CD4-positive, alpha-beta T cell (primary cell): Measurements from ENCODE around the gene SNX20. TPM values are rescaled to one million over a fixed set of nuclear protein-coding genes. Genes with fewer than 3 reads are reported as not detected.

Experiments
- ATAC-seq: fragments of 200-7000 bp; cut with Tn5 transposase; one replicate; pipeline ENCODE4 v1.10.0; 2022; ENCODE audit warnings: mild to moderate bottlenecking; ENCODE audit not compliant: poor library complexity
- CTCF ChIA-PET: fragments of 350-600 bp; sonication (Branson Sonifier 250); formaldehyde crosslinking; loops from one replicate; lab custom pipeline; 2021; ENCODE audit warnings: antibody characterized with exemption, inconsistent platforms; lab: Charles Lee
- POLR2A ChIA-PET: fragments of 350-600 bp; sonication (Branson Sonifier 250); formaldehyde crosslinking; loops from one replicate; lab custom pipeline; 2021; ENCODE audit warnings: antibody characterized with exemption, inconsistent platforms; lab: Charles Lee
- DNase-seq, 14 experiments: peaks; one replicate each; pipeline ENCODE4 v3.0.0-alpha.2; 2013 to 2020; ENCODE audit warnings: mixed read lengths in 2 of 14
- H3K27ac ChIP-seq, 2 donors: one replicate each; pipeline versions ENCODE4 v1.5.1 to v1.7.0; 2013; ENCODE audit warnings: low read length in 2 of 2, low read depth in 1 of 2, mild to moderate bottlenecking in 1 of 2
- H3K27me3 ChIP-seq, 2 experiments: 1 replicate in 1 of 2; 2 replicates in 1 of 2; pipeline versions ENCODE4 v1.6.1 to v1.7.0; 2013; ENCODE audit warnings: low read length in 2 of 2, control low read depth in 1 of 2, mild to moderate bottlenecking in 1 of 2, moderate library complexity in 1 of 2; ENCODE audit not compliant: insufficient read depth in 2 of 2, control insufficient read depth in 1 of 2
- H3K36me3 ChIP-seq: one replicate; pipeline ENCODE4 v1.6.1; 2013; ENCODE audit warnings: low read length, control low read depth; ENCODE audit not compliant: insufficient read depth
- H3K4me1 ChIP-seq: one replicate; pipeline ENCODE4 v1.6.1; 2013; ENCODE audit warnings: low read length, control low read depth; ENCODE audit not compliant: insufficient read depth
- H3K4me3 ChIP-seq: one replicate; pipeline ENCODE4 v1.5.1; 2013; ENCODE audit warnings: mild to moderate bottlenecking, low read length, moderate library complexity
- H3K9me3 ChIP-seq, 2 experiments: 1 replicate in 1 of 2; 2 replicates in 1 of 2; pipeline versions ENCODE4 v1.6.1 to v1.7.0; 2013; ENCODE audit warnings: low read length in 2 of 2, mild to moderate bottlenecking in 2 of 2, control low read depth in 1 of 2, moderate library complexity in 1 of 2; ENCODE audit not compliant: control insufficient read depth in 1 of 2, insufficient read depth in 1 of 2
- H3K27ac Mint-ChIP-seq: one replicate; pipeline ENCODE4 v1.8.0; 2020; ENCODE audit warnings: mixed read lengths
- H3K27me3 Mint-ChIP-seq: one replicate; pipeline ENCODE4 v1.8.0; 2021; ENCODE audit warnings: mixed read lengths
- H3K36me3 Mint-ChIP-seq: one replicate; pipeline ENCODE4 v1.8.0; 2021; ENCODE audit warnings: low read depth, mixed read lengths
- H3K4me1 Mint-ChIP-seq: one replicate; pipeline ENCODE4 v1.8.0; 2021; ENCODE audit warnings: low read depth, mixed read lengths
- H3K4me3 Mint-ChIP-seq: one replicate; pipeline ENCODE4 v1.8.0; 2020; ENCODE audit warnings: mild to moderate bottlenecking, mixed read lengths
- H3K9me3 Mint-ChIP-seq: one replicate; pipeline ENCODE4 v1.8.0; 2020; ENCODE audit warnings: mixed read lengths
- intact Hi-C, 2 experiments: fragments of 100-400 bp; cut with DNase I in 1 of 2; cut with micrococcal nuclease in 1 of 2; formaldehyde crosslinking; loops; one replicate each; pipeline versions ENCODE4 v1.15.1 to v1.9.0; 2023 to 2025; cut with DNase I, micrococcal nuclease
- total RNA-seq, 174 experiments: library from RNA in 2 of 174; stranded (reverse) in 2 of 174; gene quantifications; one replicate each; pipeline ENCODE4 v1.2.3 and lab custom pipeline; 2021 to 2026
- TF ChIP-seq, protein P1 (sequence below): fragments of 200-600 bp; IDR thresholded peaks from one replicate; pipeline ENCODE4 v1.8.0; 2022; ENCODE audit warnings: antibody characterized with exemption, mild to moderate bottlenecking

The SNX20 gene
- total RNA-seq, 2 experiments from 2014 or later, result 26.6 TPM

DNA sequence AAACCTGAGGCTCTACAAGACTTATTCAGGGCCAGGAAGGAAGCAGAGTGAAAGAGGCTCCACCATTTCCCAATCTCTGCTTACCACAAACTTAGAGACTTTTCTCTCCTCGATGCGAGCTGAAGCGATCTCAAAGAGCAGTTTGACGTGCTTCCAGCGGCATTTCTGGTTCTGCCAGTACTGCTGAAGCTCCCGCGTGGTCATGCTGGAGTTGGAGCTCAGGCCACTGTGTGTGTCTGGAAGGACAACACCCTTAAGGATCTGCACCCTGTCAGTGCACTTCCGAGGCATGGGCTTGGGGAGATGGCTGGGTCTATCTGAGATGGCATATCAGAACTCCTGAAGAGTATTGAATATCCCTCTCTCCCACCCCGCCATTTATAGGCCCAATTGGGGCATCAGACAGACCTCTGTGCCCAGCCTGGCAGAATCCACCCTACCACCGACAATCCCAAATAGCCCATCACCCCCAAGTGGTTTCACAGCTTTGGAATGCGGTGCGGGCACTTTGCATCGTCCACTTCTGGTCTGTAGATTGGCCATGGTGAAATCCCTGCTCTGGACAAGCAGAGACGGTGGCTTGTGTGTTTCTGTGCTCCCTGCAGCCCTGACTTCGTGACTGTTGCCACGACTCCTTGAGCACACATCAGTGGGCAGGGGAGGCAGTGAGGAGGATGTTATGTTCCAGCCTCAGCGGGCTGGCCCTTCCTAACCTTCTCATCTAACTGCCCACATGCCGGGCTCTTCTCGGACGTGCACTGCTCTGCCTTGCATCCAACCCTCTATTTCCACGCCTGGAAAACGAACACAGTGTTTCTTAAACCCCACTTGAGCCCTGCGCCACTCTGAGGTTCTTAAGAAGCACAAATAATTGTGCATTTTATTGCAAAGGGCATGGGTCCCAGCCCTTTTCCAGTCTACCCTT, 5.2 kb downstream of the SNX20 start:
- peak overlapping the region; percentile 84 for H3K27ac Mint-ChIP-seq
- DNase-seq (no peak), ATAC-seq (no peak)
- ChIA-PET CTCF (interaction anchor here (1.3 to 6.0 kb wide), 3 partner anchors 9 to 130 kb away, joined by 4 to 53 read pairs (median 9); no protein-coding TSS in a partner anchor), POLR2A (interaction anchor here (0.6 to 13.0 kb wide), 3 partner anchors 7 to 523 kb away, joined by 3 to 174 read pairs (median 5); partner anchors contain the start of genes CYLD and TENT4B)
- peaks cover 57% of the 10 kb centered on the region for H3K4me1 Mint-ChIP-seq
- peaks cover 96% of the 10 kb centered on the region for H3K36me3 Mint-ChIP-seq
- intact Hi-C loops, result no loop called here
- H3K9me3 Mint-ChIP-seq, result peaks cover 6% of the 10 kb centered on the region
- Histone ChIP-seq H3K27me3 (no peaks in the 10 kb centered on the region), H3K4me1 (peaks cover 52% of the 10 kb centered on the region), H3K27ac (peak overlapping the region in 1 of 2 donors; percentile 23), H3K4me3 (no peak overlapping the region), H3K36me3 (peaks cover 83% of the 10 kb centered on the region), H3K9me3 (peaks cover 19 to 29% of the 10 kb centered on the region in 2 experiments)
- H3K4me3 Mint-ChIP-seq, result no peak overlapping the region
- TF ChIP-seq, protein P1, sequence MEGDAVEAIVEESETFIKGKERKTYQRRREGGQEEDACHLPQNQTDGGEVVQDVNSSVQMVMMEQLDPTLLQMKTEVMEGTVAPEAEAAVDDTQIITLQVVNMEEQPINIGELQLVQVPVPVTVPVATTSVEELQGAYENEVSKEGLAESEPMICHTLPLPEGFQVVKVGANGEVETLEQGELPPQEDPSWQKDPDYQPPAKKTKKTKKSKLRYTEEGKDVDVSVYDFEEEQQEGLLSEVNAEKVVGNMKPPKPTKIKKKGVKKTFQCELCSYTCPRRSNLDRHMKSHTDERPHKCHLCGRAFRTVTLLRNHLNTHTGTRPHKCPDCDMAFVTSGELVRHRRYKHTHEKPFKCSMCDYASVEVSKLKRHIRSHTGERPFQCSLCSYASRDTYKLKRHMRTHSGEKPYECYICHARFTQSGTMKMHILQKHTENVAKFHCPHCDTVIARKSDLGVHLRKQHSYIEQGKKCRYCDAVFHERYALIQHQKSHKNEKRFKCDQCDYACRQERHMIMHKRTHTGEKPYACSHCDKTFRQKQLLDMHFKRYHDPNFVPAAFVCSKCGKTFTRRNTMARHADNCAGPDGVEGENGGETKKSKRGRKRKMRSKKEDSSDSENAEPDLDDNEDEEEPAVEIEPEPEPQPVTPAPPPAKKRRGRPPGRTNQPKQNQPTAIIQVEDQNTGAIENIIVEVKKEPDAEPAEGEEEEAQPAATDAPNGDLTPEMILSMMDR, result no peak
- no peaks in the 10 kb centered on the region for H3K27me3 Mint-ChIP-seq

DNA sequence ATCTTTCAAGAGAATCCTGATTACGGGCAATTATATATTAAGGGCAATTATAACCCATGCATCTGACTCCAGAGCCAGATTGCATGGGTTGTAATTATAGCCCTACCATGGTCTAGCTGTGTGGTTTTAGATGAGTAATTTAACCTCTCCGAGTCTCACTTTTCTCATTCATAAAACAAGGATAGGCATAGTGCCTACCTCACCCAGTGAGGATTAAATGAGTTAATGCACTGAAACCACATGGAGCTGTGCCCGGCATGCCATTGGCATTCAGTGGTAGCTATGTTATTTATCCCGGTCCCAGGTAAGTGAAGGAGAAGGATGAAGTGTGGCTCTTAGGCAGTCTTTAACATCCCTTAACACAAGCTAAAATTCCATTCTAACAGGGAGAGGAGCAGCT, 6.3 kb downstream of the SNX20 start:
- TF ChIP-seq, protein P1, result no peak
- peaks cover 50% of the 10 kb centered on the region for H3K4me1 Mint-ChIP-seq
- DNase-seq (no peak), ATAC-seq (no peak)
- H3K27me3 Mint-ChIP-seq, result no peaks in the 10 kb centered on the region
- no peak overlapping the region for H3K27ac ChIP-seq
- peaks cover 6% of the 10 kb centered on the region for H3K9me3 Mint-ChIP-seq
- intact Hi-C loops, result no loop called here
- H3K4me1 ChIP-seq, result peaks cover 45% of the 10 kb centered on the region
- CTCF ChIA-PET, result interaction anchor here (1.3 to 6.0 kb wide), 3 partner anchors 8 to 131 kb away, joined by 4 to 53 read pairs (median 9); no protein-coding TSS in a partner anchor
- no peak overlapping the region for H3K4me3 Mint-ChIP-seq
- POLR2A ChIA-PET, result interaction anchor here (1.6 to 13.0 kb wide), 3 partner anchors 6 to 67 kb away, joined by 5 to 174 read pairs (median 174); partner anchors contain the start of genes CYLD and SNX20
- H3K9me3 ChIP-seq, result peaks cover 19 to 29% of the 10 kb centered on the region in 2 experiments
- H3K36me3 Mint-ChIP-seq, result peaks cover 99% of the 10 kb centered on the region
- H3K27me3 ChIP-seq, result no peaks in the 10 kb centered on the region
- no peak overlapping the region for H3K4me3 ChIP-seq
- H3K27ac Mint-ChIP-seq, result peak overlapping the region; percentile 84
- peaks cover 88% of the 10 kb centered on the region for H3K36me3 ChIP-seq

DNA sequence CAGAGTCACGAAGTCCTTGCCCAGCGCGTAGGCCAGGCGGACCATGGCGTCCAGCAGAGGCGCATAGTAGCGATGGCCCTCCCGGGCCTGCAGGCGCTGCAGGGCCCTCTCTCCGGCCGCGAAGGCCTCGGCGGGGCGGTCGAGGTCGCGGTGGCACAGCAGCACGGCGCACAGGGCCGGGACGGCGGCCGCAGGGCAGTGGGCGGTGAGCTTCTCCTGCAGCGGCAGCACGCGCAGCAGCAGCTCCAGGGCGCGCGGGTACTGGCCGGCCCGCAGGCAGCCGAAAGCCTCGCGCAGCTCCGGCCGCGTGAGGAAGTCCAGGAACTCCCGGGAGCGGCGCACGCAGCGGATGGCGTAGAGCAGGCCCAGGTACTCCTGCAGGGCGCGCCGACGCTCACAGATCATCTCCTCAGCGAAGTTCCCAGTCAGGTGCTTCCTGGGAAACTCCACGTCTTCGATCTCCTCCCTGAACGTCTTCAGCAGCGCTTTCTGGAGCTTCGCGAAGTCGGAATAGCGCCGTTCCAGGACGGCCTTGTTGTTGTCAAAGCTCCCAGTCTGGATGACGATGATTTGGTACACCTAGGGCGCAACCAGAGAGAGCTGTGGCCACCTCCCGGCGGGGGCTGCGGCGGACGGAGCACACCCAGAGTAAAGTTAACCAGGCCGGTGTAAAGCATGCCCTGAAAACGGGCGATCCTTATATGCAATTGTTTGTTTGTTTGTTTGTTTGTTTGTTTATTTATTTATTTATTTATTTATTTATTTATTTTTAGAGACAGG, 7.4 kb downstream of the SNX20 start:
- Histone ChIP-seq H3K27ac (no peak overlapping the region), H3K36me3 (peaks cover 90% of the 10 kb centered on the region), H3K27me3 (no peaks in the 10 kb centered on the region), H3K9me3 (peaks cover 19 to 29% of the 10 kb centered on the region in 2 experiments), H3K4me1 (peaks cover 34% of the 10 kb centered on the region), H3K4me3 (no peak overlapping the region)
- Mint-ChIP-seq H3K27me3 (no peaks in the 10 kb centered on the region), H3K27ac (no peak overlapping the region), H3K4me1 (peaks cover 43% of the 10 kb centered on the region), H3K9me3 (peaks cover 6% of the 10 kb centered on the region), H3K36me3 (peaks cover 96% of the 10 kb centered on the region), H3K4me3 (no peak overlapping the region)
- intact Hi-C loops, result no loop called here
- DNase-seq (no peak), ATAC-seq (no peak)
- ChIA-PET POLR2A (interaction anchor here (12.3 kb wide), 1 partner anchor 7 kb away, joined by 174 read pairs; the partner anchor contains the start of gene SNX20), CTCF (interaction anchor here (3.5 kb wide), 1 partner anchor 132 kb away, joined by 9 read pairs; no protein-coding TSS in a partner anchor)
- TF ChIP-seq, protein P1, result no peak
